ENCODE results near the gene SIRPA.

GRCh38 chr20:1918491-1919165, 23.4 kb downstream of the SIRPA start:
- no peak for TF ChIP-seq REST (IDR thresholded peaks at IDR 0.05; ENCODE audit: insufficient read depth in 1 of 2, low read depth in 2 of 2, low read length in 2 of 2)
- TF ChIP-seq POLR2AphosphoS5 (IDR thresholded peaks at IDR 0.05; ENCODE audit: low read depth, low read length), result no peak
- TF ChIP-seq TAF1 (IDR thresholded peaks at IDR 0.05; ENCODE audit: borderline replicate concordance, insufficient read depth, low read length), result no peak

All from PFSK-1 (cell line).